Sigmoid colon (tissue), 7 donors: ENCODE measurements around the gene WSCD1. TPM values are rescaled to one million over a fixed set of nuclear protein-coding genes. Genes with fewer than 3 reads are reported as not detected.

Experiments
- DNase-seq: peaks from one replicate; pipeline ENCODE4 v3.0.0-alpha.2; 2019
- H3K27ac ChIP-seq, 4 donors: fragments of 200-600 bp; sonication (generic); one replicate each; pipeline ENCODE4 v1.5.1; 2016 to 2019; ENCODE audit warnings: mild to moderate bottlenecking in 1 of 4
- H3K27me3 ChIP-seq, 3 donors: fragments of 200-600 bp; sonication (generic); one replicate each; pipeline ENCODE4 v1.5.1; 2019; ENCODE audit warnings: mild to moderate bottlenecking in 1 of 3
- H3K36me3 ChIP-seq, 4 donors: fragments of 200-600 bp; sonication (generic); one replicate each; pipeline ENCODE4 v1.5.1; 2016 to 2019
- H3K4me1 ChIP-seq, 4 donors: fragments of 200-600 bp; sonication (generic); one replicate each; pipeline ENCODE4 v1.5.1; 2017 to 2019
- H3K4me3 ChIP-seq, 4 donors: fragments of 200-600 bp; sonication (generic); one replicate each; pipeline ENCODE4 v1.5.1; 2017 to 2019; ENCODE audit warnings: mild to moderate bottlenecking in 2 of 4, moderate library complexity in 1 of 4
- H3K9me3 ChIP-seq, 4 donors: fragments of 200-600 bp in 3 of 4; sonication (generic) in 3 of 4; one replicate each; pipeline versions ENCODE4 v1.5.1 to v1.6.1; 2013 to 2019
- CTCF ChIP-seq, 4 experiments: fragments of 450-650 bp in 3 of 4; fragments of 200-600 bp in 1 of 4; IDR thresholded peaks; one replicate each; pipeline ENCODE4 v1.5.1; 2016 to 2019; ENCODE audit warnings: antibody characterized with exemption in 4 of 4, mild to moderate bottlenecking in 3 of 4, moderate library complexity in 2 of 4
- EP300 ChIP-seq, 4 donors: sonication (generic); formaldehyde crosslinking; IDR thresholded peaks; one replicate each; pipeline ENCODE4 v1.6.1; 2017; ENCODE audit warnings: antibody characterized with exemption in 4 of 4
- POLR2A ChIP-seq, 2 donors: fragments of 450-650 bp; IDR thresholded peaks; one replicate each; pipeline ENCODE4 v1.6.1; 2016; ENCODE audit warnings: antibody characterized with exemption in 2 of 2, mild to moderate bottlenecking in 2 of 2, moderate library complexity in 2 of 2
- POLR2AphosphoS5 ChIP-seq, 4 donors: sonication (generic); formaldehyde crosslinking; IDR thresholded peaks; one replicate each; pipeline ENCODE4 v1.6.1; 2017; ENCODE audit warnings: antibody characterized with exemption in 4 of 4
- WGBS, 2 donors: extraction: QIAGEN DNeasy Blood & Tissue Kit; methylation state at CpG; one replicate each; pipeline ENCODE4 v1.1.7; 2013; 5-methylcytosine and 5-hydroxymethylcytosine counted together
- intact Hi-C: fragments of 100-400 bp; cut with DNase I; formaldehyde crosslinking; loops from one replicate; pipeline ENCODE4 v1.15.1; 2023
- polyA plus RNA-seq, 3 donors: library from polyadenylated mRNA; stranded (reverse); fragments of 200-250 nt; gene quantifications; one replicate each; pipeline ENCODE4 v1.2.3, GENCODE V29; 2013
- total RNA-seq, 4 donors: library from RNA; depleted of rRNA; stranded (reverse); fragments of >200 nt; gene quantifications; one replicate each; pipeline ENCODE4 v1.1.0, GENCODE V29; 2016
- donor health status: healthy with polysubstance abuse.
- donor health status: Bipolar disorder and iron deficiency.
- donor health status: healthy.

Gene WSCD1
- total and polyA plus RNA-seq, 7 donors, result 1.6 to 9.6 (median 3.8) TPM

- no peak overlapping the region for H3K4me3 ChIP-seq
- H3K4me1 ChIP-seq, result no peaks in the 10 kb centered on the region
- intact Hi-C loops, result no loop called here
- H3K36me3 ChIP-seq, result no peaks in the 10 kb centered on the region
- 62 to 83% methylated on average over 3 of the region's 3 CpGs for WGBS, 2 donors
- TF ChIP-seq POLR2A (IDR thresholded peaks at IDR 0.05) (no peak), CTCF (IDR thresholded peaks at IDR 0.05) (no peak), POLR2AphosphoS5 (IDR thresholded peaks at IDR 0.05) (no peak), EP300 (IDR thresholded peaks at IDR 0.05) (no peak)
- no peaks in the 10 kb centered on the region for H3K27me3 ChIP-seq
- no peak for DNase-seq
- no peak overlapping the region for H3K27ac ChIP-seq
- no peaks in the 10 kb centered on the region for H3K9me3 ChIP-seq
Measured at GRCh38 chr17:6138761-6139446, 68.7 kb downstream of the WSCD1 start.

GRCh38 chr17:6139447-6139832, 69.3 kb downstream of the WSCD1 start:
- intact Hi-C loops, result no loop called here
- DNase-seq, result no peak
- WGBS, 2 donors, result 70 to 75% methylated on average over 8 of the region's 8 CpGs
- Histone ChIP-seq H3K4me3 (no peak overlapping the region), H3K27me3 (no peaks in the 10 kb centered on the region), H3K36me3 (no peaks in the 10 kb centered on the region), H3K27ac (no peak overlapping the region), H3K4me1 (no peaks in the 10 kb centered on the region), H3K9me3 (no peaks in the 10 kb centered on the region)
- no peak for TF ChIP-seq EP300 (IDR thresholded peaks at IDR 0.05)

- Histone ChIP-seq H3K9me3 (no peaks in the 10 kb centered on the region), H3K4me1 (no peaks in the 10 kb centered on the region), H3K36me3 (no peaks in the 10 kb centered on the region), H3K27ac (no peak overlapping the region), H3K27me3 (no peaks in the 10 kb centered on the region), H3K4me3 (no peak overlapping the region)
- no peak for TF ChIP-seq EP300 (IDR thresholded peaks at IDR 0.05)
- TF ChIP-seq POLR2A (IDR thresholded peaks at IDR 0.05), result no peak
- no peak for TF ChIP-seq POLR2AphosphoS5 (IDR thresholded peaks at IDR 0.05)
- no peak for TF ChIP-seq CTCF (IDR thresholded peaks at IDR 0.05)
- intact Hi-C loops, result no loop called here
- 59 to 74% methylated on average over 2 of the region's 2 CpGs for WGBS, 2 donors
- DNase-seq, result no peak
Measured at GRCh38 chr17:6140188-6140587, 70.0 kb downstream of the WSCD1 start.

GRCh38 chr17:6140728-6141330, 70.7 kb downstream of the WSCD1 start:
- intact Hi-C loops, result no loop called here
- H3K4me3 ChIP-seq, result no peak overlapping the region
- no peaks in the 10 kb centered on the region for H3K27me3 ChIP-seq
- no peak for DNase-seq
- no peaks in the 10 kb centered on the region for H3K4me1 ChIP-seq
- no peaks in the 10 kb centered on the region for H3K36me3 ChIP-seq
- no peak overlapping the region for H3K27ac ChIP-seq
- no peak for TF ChIP-seq CTCF (IDR thresholded peaks at IDR 0.05)
- no peak for TF ChIP-seq POLR2A (IDR thresholded peaks at IDR 0.05)
- TF ChIP-seq EP300 (IDR thresholded peaks at IDR 0.05), result no peak
- TF ChIP-seq POLR2AphosphoS5 (IDR thresholded peaks at IDR 0.05), result no peak
- 71 to 85% methylated on average over 8 of the region's 8 CpGs for WGBS, 2 donors
- H3K9me3 ChIP-seq, result no peaks in the 10 kb centered on the region

- no peak for TF ChIP-seq EP300 (IDR thresholded peaks at IDR 0.05)
- TF ChIP-seq POLR2AphosphoS5 (IDR thresholded peaks at IDR 0.05), result no peak
- TF ChIP-seq CTCF (IDR thresholded peaks at IDR 0.05), result no peak
- no peak for TF ChIP-seq POLR2A (IDR thresholded peaks at IDR 0.05)
- WGBS, 2 donors, result 77 to 81% methylated on average over 6 of the region's 6 CpGs
Measured at GRCh38 chr17:6142701-6143100, 72.5 kb downstream of the WSCD1 start.

More at GRCh38 chr17:6142701-6143100, 72.5 kb downstream of the WSCD1 start:
- H3K27me3 ChIP-seq, result no peaks in the 10 kb centered on the region
- H3K27ac ChIP-seq, result no peak overlapping the region
- DNase-seq, result no peak
- H3K4me1 ChIP-seq, result no peaks in the 10 kb centered on the region
- intact Hi-C loops, result no loop called here
- H3K36me3 ChIP-seq, result no peaks in the 10 kb centered on the region
- H3K9me3 ChIP-seq, result no peaks in the 10 kb centered on the region
- H3K4me3 ChIP-seq, result no peak overlapping the region
